Amniotic stem cell (primary cell): ENCODE data around the gene GKN1.

Experiments
- DNase-seq: peaks from one replicate; lab custom pipeline; 2025; lab: John Stamatoyannopoulos, UW

GKN1 gene

DNA sequence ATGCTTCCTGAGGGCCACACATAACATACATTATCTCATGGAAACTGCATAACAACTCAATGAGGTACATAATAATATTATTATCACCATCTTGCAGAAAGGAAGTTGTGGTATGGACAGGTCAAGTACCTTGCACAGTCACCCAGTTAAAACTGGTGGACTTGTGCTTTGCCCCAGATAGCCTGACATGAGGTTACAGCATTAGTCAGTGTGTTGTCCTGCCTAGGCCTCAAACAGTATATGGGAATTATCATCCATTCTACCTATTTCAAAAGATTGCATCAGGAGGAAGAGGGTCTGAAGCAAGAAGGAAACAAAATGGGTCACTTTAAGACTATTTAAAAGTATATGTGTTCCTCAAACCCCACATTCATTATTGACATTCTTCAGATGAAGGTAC is 33.2 kb downstream of the GKN1 start:
- DNase-seq = no peak

DNA sequence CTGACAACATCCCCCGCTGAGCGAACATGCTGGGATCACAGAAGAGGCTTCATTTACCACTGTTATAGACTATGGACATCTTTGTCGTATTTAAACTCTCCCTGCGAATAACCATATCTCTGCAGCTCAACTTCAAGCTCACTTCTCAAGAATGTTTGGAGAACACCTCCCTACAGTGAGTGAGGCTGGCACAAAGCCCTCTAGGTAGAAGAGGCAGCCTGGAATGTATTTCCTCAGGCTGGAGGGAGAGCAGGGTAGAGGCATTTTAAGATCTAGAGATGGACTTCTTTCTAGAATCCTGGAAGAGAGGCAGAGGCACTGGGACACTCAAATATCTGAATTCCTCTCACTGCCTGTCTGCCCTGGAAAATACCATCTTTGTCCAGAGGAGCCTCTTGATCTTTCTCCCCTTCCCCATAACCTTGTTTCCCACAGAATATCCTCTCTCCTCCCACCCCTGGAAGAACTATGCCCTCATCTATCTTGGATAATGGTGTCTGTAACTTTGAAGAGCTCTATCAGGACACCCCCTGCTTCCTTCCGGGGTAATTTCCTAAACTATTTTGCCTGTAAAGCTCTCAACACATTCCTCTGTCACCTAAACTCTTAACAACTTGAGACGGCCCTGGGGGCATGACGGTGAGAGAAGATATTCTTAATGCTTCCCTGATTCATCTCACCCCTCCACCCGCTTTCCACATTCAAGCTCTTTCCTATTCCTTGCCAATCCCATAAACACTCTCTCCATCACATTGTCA is 36.2 kb downstream of the GKN1 start:
- DNase-seq = no peak

DNA sequence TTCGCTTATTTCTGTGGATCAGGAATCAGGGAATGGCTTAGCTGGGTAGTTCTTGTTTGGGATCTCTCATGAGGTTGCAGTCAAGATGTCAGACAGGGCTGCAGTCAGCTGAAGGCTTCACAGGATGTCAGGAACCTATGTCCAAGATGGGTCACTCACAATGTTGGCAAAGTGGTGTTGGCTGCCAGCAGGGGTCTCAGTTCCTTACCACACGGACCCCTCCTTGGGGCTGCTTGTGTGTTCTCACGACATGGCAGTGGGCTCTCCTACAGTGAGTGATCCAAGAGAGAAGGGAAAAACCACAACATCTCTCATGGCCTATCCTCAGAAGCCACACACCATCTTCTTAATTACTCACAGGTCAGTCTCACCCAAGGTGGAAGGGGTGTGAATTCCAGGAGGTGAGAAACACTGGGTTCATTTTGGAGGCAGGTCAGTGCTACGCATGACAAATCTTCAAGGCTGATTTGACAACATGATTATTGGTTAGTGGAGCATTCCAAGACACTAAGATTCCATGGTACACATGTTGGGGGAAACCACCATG is 37.2 kb downstream of the GKN1 start:
- no peak for DNase-seq

DNA sequence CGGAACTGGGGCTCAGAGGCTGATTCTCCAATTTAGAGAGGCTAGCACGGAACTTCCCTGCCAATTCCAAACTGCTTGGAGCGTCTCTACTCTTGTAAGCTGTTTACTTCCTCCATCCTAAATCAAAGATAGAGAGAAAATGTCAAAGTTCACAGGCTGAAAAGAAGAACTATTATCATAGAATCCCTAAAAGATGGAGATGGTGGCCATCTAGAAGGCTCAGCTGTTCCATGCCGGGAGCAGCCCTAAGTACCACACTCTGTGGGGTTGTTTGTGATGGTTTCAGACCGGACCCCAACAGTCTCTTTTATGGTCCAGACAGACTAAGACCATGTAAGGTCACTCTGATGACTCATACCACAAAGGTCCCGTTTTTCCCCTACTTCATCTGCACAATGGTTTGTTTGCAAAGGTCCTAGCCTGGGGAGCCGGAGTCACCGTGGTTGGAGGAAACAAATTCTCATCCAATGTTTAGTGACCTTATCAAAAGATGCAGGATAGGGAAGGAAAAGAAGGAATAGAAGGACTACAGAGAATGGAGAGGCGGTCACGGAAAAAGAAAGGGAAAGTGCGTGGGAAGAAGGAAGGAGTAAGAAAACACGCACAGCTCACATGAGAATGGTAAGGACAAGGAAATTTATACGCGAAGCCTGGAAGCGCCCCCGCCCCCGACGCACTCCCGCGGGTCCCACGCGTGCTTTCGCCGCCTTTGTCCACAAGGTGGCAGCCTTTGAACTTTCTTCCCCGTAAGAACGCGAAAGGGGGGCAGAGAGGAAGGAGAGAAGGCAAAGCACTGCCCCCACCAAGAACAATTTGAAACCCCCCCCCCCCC is 38.1 kb downstream of the GKN1 start:
- no peak for DNase-seq

DNA sequence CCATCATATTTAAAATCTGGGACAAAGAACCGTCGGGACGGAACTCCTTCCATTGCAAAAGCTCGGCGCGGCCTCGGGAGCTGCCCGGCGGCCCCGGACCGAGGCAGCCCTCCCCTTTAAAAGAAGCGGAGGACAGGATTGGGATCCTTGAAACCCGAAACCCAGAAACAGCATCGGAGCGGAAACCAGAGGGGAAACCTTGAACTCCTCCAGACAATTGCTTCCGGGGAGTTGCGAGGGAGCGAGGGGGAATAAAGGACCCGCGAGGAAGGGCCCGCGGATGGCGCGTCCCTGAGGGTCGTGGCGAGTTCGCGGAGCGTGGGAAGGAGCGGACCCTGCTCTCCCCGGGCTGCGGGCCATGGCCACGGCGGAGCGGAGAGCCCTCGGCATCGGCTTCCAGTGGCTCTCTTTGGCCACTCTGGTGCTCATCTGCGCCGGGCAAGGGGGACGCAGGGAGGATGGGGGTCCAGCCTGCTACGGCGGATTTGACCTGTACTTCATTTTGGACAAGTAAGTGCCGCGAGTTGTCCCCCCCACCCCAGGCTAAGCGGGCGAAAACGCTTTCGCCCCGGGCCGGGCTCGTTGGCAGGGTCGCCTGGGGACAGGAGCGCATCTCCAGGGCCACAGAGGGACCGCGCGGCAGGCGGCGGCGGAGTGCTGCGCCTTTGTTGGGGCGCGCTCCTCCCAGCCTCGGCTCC is 38.9 kb downstream of the GKN1 start, which contains the start of gene ANTXR1:
Gene ANTXR1 (plus strand): TSS at position 38 of the 698 bp plus-strand sequence. CDS start 321 bp downstream, at position 359.
- DNase-seq = peak; percentile 71

DNA sequence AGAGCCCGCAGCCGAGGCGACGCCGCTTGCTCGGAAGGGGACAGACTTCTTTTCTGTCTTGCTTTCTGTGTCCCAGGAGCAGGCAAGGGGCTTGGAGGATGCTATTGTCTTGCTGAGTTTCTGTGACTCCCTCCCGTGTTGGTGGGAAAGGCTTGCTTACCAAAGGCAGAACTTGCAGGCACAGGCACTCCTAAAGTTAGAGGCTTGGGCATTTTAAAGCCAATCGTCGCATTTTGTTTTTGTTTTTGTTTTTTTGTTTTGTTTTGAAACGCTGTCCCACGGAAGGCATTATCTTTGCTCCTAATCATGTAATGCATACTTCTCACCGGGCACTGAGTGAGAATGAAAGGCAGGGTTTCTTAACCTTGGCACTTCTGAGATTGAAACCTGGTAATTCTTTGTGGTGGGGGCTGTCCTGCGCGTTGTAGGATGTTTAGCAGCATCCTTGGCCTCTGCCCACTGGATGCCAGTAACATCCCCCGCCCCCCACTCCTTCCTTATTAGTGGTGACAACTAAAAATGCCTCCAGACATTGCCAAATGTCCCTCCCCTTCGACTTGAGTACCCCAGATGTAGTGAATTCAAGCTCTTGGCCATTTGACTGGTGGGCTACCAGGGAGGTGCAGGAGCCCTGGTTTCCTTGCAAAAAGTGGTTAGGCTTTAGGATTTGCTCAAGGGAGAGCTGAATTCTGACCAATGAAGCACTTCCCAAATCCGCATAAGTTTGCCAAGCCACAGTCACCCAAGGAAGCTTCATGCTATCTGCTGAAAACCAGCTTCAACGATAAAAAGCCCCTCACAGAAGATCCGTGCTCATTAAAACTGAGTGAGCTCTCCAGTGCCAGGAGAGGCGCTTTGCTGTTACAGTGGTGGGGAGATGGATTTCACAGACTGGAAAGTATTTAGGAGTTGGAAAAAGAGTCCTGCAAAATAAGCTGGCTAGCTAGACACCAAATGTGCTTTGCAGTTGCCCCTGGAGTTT is 39.7 kb downstream of the GKN1 start:
- no peak for DNase-seq

DNA sequence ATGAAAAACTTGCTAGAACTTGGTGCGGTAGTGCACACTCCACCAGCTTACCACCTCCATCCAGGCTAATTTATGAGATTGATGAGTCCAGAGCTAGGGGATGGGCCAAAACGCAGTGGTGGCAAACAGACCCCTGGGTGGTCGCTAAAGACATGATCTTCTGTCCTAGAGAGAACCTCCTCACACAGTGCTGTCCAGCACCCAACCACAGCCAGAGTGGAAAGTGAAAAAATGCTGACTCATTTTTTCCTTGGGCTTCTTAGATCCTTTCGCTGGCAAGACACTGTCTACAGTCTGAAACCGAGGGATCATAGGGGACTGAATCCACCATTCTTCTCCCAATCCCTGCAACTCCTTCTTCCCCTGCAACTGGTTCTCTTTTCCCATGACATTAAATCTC is 42.6 kb downstream of the GKN1 start:
- peak; percentile 29 for DNase-seq

DNA sequence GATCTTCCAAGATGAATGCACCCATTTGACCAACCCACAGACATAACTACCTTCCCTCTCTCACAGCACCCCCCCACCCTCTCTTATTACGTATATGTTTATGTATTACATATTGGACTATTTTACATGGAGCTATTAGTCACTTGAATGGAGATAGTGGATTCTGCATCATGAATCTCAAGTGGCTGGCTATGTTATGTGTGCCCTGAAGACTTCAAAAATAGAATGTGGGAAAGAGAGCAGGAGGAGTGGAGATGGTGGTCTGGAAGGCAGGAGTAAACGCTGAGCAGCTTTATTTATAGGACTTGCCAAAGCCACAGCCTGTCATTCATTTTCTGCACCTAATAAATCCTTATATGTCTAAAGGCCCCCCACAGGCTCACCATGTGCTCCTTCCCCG is 43.4 kb downstream of the GKN1 start:
- no peak for DNase-seq

DNA sequence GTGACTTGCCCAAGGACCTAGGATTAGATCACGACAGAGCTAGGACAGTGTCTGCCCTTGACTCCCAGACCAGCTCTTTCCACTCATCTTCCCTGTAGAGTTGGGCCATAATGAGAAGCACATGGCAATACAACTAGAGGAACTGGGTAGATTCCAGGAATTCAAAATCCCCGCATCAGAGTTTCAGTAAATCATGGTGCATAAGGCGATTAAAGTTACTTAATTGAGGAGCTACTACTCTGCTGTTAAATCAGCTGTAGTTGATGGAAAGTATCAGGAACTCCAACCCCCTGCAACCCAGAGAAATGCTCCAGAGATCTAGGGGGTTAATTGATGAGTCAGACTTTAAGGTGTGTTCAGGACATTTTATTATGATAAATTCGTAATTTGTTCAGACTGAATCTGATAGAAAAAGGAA is 44.3 kb downstream of the GKN1 start:
- no peak for DNase-seq

DNA sequence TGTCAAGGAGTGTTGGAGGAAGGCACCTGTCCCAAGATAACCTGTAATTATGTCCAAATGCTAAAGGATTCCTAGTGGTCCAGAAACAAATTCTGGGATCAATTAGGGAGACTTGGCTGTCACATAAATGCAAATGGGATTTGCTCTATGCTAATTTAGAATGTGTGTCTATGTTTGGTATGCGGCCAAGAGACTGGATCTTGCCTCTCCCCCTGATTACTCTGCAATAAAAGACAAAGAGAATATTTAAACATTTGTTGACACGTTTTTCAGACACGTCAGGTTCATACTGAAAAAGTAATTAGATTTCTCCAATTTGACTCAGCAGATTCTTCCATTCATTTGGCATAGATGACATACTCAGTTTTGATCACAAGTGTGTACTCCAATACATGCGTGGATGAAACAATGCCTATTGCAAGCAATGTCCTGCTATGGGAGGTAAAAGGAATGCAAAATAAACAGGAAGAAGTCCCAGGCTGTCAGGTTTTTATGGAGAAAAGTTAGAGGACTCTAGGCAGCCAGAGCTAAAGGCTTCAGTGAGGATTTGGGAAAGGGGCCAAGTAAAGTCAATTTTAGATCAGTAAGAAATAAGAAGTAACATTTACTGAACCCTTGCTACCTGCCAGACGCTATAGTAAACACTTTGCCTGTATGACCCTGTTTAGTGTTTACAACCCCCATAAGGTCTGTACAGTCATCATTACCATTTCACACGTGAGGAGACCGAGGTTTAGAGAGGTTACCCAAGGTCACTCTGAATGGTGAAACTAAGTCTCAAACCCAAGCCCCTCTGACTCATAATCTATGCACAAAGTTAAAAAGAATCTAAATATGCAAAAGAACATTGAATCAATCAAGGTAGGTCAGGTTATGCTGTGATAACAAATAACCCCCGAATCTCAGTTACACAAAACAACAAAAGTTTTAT is 46.3 kb downstream of the GKN1 start:
- no peak for DNase-seq

DNA sequence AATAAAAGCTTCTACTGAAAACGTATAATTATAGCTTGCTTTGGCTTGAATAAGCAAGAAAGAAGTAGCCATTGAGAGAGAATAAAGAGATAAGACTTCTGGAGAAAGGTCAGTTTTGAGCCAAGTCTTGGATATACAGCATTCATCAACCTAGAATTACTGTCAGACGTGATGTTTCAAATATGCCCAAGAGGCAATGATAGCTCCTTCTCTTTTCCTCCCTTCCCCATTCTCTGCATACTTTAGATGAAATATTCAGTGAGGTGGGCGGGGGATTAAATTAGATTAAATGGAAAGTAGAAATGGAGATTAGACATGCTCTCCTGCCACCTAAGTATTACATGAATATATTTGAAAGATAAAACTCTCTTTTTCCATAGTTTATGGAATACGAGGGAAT is 47.3 kb downstream of the GKN1 start:
- no peak for DNase-seq

DNA sequence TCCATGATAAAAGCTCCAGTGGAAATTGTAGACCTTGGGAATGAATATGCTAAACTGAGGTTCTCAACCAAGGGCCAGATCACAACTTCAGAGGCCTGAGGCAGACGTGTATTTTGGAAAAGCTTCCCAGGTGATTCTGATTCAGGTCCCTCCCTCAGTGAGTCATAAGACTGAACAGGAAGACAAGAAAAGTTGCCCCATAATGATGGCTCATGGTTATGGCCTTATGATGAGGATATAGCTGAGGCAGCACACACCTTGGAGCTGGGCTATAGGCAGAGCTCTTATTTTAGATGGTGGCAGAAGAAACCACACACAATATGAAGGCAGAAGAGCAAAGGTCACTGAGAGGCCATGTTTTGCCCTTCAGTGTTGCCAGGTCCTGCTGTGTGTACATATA is 48.1 kb downstream of the GKN1 start:
- no peak for DNase-seq

DNA sequence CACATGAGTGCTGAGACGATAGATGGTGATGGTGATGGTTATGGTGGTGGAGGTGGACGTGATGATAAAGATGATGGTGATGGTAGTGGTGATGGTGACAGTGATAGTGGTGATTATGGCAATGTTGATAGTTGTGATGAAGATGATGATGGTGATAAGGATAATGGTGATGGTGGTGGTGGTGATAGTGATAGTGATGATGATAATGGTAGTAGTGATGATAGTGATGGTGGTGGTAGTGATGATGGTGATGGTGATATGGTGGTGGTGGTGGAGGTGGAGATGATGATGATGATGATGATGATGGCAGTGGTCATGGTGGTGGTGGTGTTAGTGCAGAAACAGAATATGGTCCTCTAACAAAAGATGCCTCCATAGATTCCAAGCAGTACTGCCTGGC is 48.8 kb downstream of the GKN1 start:
- no peak for DNase-seq

DNA sequence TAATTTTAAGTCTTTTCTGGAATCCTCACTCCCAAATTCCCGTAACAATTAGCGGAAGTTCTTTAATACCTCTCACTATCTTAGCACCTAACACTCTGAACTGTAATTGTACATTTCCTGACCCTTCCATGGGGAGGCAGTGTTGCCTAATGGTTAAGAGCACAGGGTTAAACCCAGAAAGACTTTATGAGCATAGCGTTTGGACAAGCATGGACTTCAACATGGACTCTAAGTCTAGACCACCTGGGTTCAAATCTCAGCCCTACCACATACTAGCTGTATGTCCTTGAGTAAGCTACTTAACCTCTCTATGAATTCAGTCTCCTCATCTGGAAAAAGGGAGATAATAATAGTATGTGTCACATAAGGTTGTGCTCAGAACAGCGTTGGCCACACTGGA is 51.6 kb downstream of the GKN1 start:
- no peak for DNase-seq

DNA sequence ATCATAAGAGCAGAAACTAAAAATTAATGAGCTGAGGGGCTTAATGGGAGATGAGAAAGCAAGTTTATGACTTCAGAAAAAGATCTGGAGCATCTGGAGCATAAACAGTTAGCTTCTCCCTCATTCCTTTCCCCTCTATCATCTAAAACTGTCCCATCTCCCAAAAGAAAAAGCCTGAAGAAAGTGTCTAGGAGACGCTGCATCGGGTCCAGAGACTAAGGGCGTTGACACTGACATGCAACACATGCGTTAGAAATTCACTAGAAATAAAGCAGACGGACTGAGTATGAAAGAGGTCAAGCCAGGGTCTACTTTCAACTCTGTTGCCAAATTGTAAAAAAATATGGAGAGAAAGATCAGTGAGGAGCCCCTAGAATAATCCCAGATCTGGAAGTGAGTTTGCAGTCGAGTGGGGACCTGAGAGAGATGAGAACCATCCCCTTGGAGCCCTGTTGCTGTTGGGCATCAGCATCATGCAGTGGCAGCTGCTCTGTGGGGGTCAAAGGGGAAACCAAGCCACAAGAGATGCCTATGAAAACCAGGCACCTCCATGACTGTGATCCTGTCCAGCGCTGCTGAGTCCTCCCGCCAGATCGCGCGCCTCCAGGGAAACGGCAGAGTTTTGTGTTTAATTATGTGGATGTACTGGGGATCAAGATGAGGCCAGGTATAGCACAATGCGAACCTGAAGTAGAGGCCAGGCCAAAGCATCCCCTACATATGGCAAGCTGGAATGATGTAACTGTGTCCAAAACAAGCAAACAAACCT is 52.4 kb downstream of the GKN1 start:
- DNase-seq = no peak
